IPS DF 6.9 (cell line): ENCODE results near the gene PTGDR.

Experiments used
- DNase-seq: peaks from one replicate; pipeline ENCODE4 v3.0.0-alpha.2; 2013; ENCODE audit warnings: low read depth, low spot score
- H3K27ac ChIP-seq: one replicate; pipeline ENCODE4 v1.5.1; 2013; ENCODE audit warnings: low read length, control low read depth
- H3K27me3 ChIP-seq: 2 replicates; pipeline ENCODE4 v1.6.1; 2013; ENCODE audit warnings: mild to moderate bottlenecking, low read length; ENCODE audit not compliant: control insufficient read depth, insufficient read depth
- H3K36me3 ChIP-seq: 2 replicates; pipeline ENCODE4 v1.6.1; 2013; ENCODE audit warnings: low read length; ENCODE audit not compliant: control insufficient read depth, insufficient read depth
- H3K4me1 ChIP-seq: 2 replicates; pipeline ENCODE4 v1.6.1; 2013; ENCODE audit warnings: low read length; ENCODE audit not compliant: control insufficient read depth, insufficient read depth
- H3K4me3 ChIP-seq: 2 replicates; pipeline ENCODE4 v1.5.1; 2013; ENCODE audit warnings: mild to moderate bottlenecking, low read length
- H3K9me3 ChIP-seq: 2 replicates; pipeline ENCODE4 v1.6.1; 2013; ENCODE audit warnings: low read length, inconsistent platforms; ENCODE audit not compliant: control insufficient read depth, insufficient read depth
- WGBS: extraction: QIAGEN DNeasy Blood & Tissue Kit; methylation state at CpG from one replicate; pipeline ENCODE4 v1.1.7; 2013; ENCODE audit warnings: mixed read lengths, missing lambda C conversion rate; ENCODE audit not compliant: insufficient read length, insufficient coverage; 5-methylcytosine and 5-hydroxymethylcytosine counted together

The PTGDR gene

DNA sequence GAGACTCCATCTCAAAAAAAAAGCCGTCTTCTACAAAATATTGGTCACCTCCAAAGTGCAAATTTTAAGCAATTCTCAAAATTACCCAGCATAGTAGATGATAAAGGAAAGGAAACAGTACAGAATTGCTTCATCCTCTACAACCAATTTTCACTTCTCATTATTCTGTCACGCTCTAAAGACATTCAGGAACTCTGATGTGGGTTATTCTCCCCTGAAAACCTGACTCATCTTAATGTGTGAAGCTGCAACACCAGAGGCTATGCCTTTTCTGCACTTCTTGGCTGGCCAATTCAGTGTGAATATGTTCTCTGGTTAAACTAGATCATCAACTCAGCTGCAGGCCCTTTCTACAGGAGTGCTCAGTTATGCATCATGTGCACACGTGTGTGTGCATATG is 57.6 kb downstream of the PTGDR start:
- WGBS, result no CpG with 5 or more reads among the region's 3 CpGs
- H3K4me3 ChIP-seq, result no peak overlapping the region
- no peak overlapping the region for H3K27ac ChIP-seq
- no peak for DNase-seq
- no peaks in the 10 kb centered on the region for H3K4me1 ChIP-seq
- H3K36me3 ChIP-seq, result no peaks in the 10 kb centered on the region
- no peaks in the 10 kb centered on the region for H3K9me3 ChIP-seq
- no peaks in the 10 kb centered on the region for H3K27me3 ChIP-seq

DNA sequence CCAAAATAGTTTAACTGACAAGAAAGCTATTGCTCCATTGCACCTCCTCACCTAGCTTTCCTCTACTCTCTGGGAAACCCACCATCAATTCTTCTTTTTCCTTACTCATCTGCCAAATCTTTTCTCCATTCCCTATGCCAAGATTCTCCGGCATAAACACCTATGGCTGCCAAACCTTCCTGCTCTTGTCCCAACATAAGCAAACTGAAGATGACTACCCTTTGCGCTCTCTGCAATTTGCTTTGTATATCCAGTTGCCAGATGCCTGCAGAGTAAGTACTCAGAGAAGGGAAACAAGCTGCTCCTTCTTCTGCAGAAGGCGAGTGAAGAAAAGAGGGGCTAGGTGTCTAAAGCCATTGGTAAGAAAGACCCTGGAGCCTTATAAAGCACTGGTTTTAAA is 58.1 kb downstream of the PTGDR start:
- Histone ChIP-seq H3K9me3 (no peaks in the 10 kb centered on the region), H3K36me3 (no peaks in the 10 kb centered on the region), H3K4me1 (no peaks in the 10 kb centered on the region), H3K27me3 (no peaks in the 10 kb centered on the region), H3K27ac (no peak overlapping the region), H3K4me3 (no peak overlapping the region)
- DNase-seq, result no peak
- WGBS, result no CpG with 5 or more reads among the region's 3 CpGs
